GM21367 (cell line): ENCODE results near the gene ABCA13.
"Not testable (repeated sequence)": the region's sequence is repeated elsewhere in the genome, so short reads cannot be mapped to it uniquely, and the experiment has no call there.

ENCODE experiments used
- ATAC-seq: cut with Tn5 transposase; IDR thresholded peaks from one replicate; pipeline ENCODE4 v1.9.1; 2021; ENCODE audit not compliant: unreplicated experiment

ABCA13 gene

GRCh38 chr7:48175019-48175418, 3.8 kb downstream of the ABCA13 start:
- no peak for ATAC-seq

GRCh38 chr7:48176356-48176893, 5.2 kb downstream of the ABCA13 start:
- ATAC-seq: no peak

- no peak for ATAC-seq
These were observed 6.0 kb downstream of the ABCA13 start for GRCh38 chr7:48177271-48177670.

GRCh38 chr7:48179496-48180030, 8.3 kb downstream of the ABCA13 start:
- ATAC-seq: no peak

- ATAC-seq: no peak
These were observed 9.7 kb downstream of the ABCA13 start for GRCh38 chr7:48180981-48181380.

- ATAC-seq: no peak
These were observed 11.6 kb downstream of the ABCA13 start for GRCh38 chr7:48182718-48183369.

GRCh38 chr7:48183370-48183743, 12.1 kb downstream of the ABCA13 start:
- ATAC-seq: no peak

GRCh38 chr7:48183965-48184364, 12.7 kb downstream of the ABCA13 start:
- no peak for ATAC-seq

- no peak for ATAC-seq
These were observed 17.7 kb downstream of the ABCA13 start for GRCh38 chr7:48188776-48189520.

- ATAC-seq: no peak
These were observed 21.7 kb downstream of the ABCA13 start for GRCh38 chr7:48192996-48193395.

GRCh38 chr7:48193421-48193820, 22.2 kb downstream of the ABCA13 start:
- ATAC-seq: no peak

- not testable (repeated sequence) for ATAC-seq
These were observed 29.8 kb downstream of the ABCA13 start for GRCh38 chr7:48200946-48201589.

- ATAC-seq: not testable (repeated sequence)
These were observed 31.7 kb downstream of the ABCA13 start for GRCh38 chr7:48202916-48203315.

- ATAC-seq: no peak
These were observed 36.0 kb downstream of the ABCA13 start for GRCh38 chr7:48207155-48207675.

GRCh38 chr7:48209004-48209600, 37.8 kb downstream of the ABCA13 start:
- no peak for ATAC-seq

GRCh38 chr7:48213226-48213625, 42.0 kb downstream of the ABCA13 start:
- no peak for ATAC-seq

GRCh38 chr7:48217266-48217665, 46.0 kb downstream of the ABCA13 start:
- ATAC-seq: no peak

- no peak for ATAC-seq
These were observed 46.5 kb downstream of the ABCA13 start for GRCh38 chr7:48217753-48218152.

GRCh38 chr7:48224042-48224441, 52.8 kb downstream of the ABCA13 start:
- ATAC-seq: no peak

GRCh38 chr7:48225101-48225500, 53.8 kb downstream of the ABCA13 start:
- ATAC-seq: no peak

GRCh38 chr7:48237354-48237753, 66.1 kb downstream of the ABCA13 start:
- ATAC-seq: no peak
